Endodermal cell (in vitro differentiated cells): ENCODE measurements around the gene VPS33B. TPM values are rescaled to one million over a fixed set of nuclear protein-coding genes. Genes with fewer than 3 reads are reported as not detected.

Source experiments
- DNase-seq: peaks from one replicate; pipeline ENCODE4 v3.0.0-alpha.2; 2017
- H3K27ac ChIP-seq: 2 replicates; pipeline ENCODE4 v1.5.1; 2013; ENCODE audit warnings: mild to moderate bottlenecking, low read depth, low read length, moderate library complexity
- H3K27me3 ChIP-seq: 2 replicates; pipeline ENCODE4 v1.6.1; 2013; ENCODE audit warnings: mild to moderate bottlenecking, low read length, moderate library complexity; ENCODE audit not compliant: insufficient read depth, control insufficient read depth, poor library complexity, severe bottlenecking
- H3K36me3 ChIP-seq: 2 replicates; pipeline ENCODE4 v1.7.0; 2013; ENCODE audit warnings: mild to moderate bottlenecking, low read length, moderate library complexity; ENCODE audit not compliant: control insufficient read depth, insufficient read depth
- H3K4me1 ChIP-seq: one replicate; pipeline ENCODE4 v1.7.0; 2013; ENCODE audit warnings: low read length; ENCODE audit not compliant: control insufficient read depth, insufficient read depth
- H3K4me3 ChIP-seq: 2 replicates; pipeline ENCODE4 v1.5.1; 2013; ENCODE audit warnings: mild to moderate bottlenecking, low read length, moderate library complexity
- H3K9ac ChIP-seq: 2 replicates; pipeline ENCODE4 v1.6.1; 2013; ENCODE audit warnings: mild to moderate bottlenecking, low read length, moderate library complexity; ENCODE audit not compliant: poor library complexity, severe bottlenecking; ENCODE audit errors: extremely low read depth
- H3K9me3 ChIP-seq: 2 replicates; pipeline ENCODE4 v1.6.1; 2013; ENCODE audit warnings: mild to moderate bottlenecking, low read length, moderate library complexity; ENCODE audit not compliant: control insufficient read depth
- H3K27ac Mint-ChIP-seq: 2 replicates; pipeline ENCODE4 v1.8.0; 2020; ENCODE audit warnings: mixed read lengths
- H3K27me3 Mint-ChIP-seq: 2 replicates; pipeline ENCODE4 v1.8.0; 2021; ENCODE audit warnings: mild to moderate bottlenecking, mixed read lengths; ENCODE audit not compliant: insufficient read depth
- H3K36me3 Mint-ChIP-seq: 2 replicates; pipeline ENCODE4 v1.8.0; 2020; ENCODE audit warnings: low read depth, mixed read lengths
- H3K4me1 Mint-ChIP-seq: 2 replicates; pipeline ENCODE4 v1.8.0; 2020; ENCODE audit warnings: mixed read lengths
- H3K4me3 Mint-ChIP-seq: 2 replicates; pipeline ENCODE4 v1.8.0; 2020; ENCODE audit warnings: mild to moderate bottlenecking, moderate library complexity, mixed read lengths
- H3K9me3 Mint-ChIP-seq: 2 replicates; pipeline ENCODE4 v1.8.0; 2020; ENCODE audit warnings: mild to moderate bottlenecking, mixed read lengths
- CTCF ChIP-seq: fragments of 200-600 bp; sonication (generic); conservative IDR thresholded peaks from 2 replicates; pipeline ENCODE4 v1.5.0; 2021; ENCODE audit warnings: antibody characterized with exemption, mild to moderate bottlenecking
- WGBS, 2 experiments: methylation state at CpG; one replicate each; pipeline versions ENCODE4 v1.1.5 to v1.1.7; 2013; ENCODE audit warnings: missing lambda C conversion rate in 2 of 2, mixed read lengths in 1 of 2; ENCODE audit not compliant: insufficient coverage in 1 of 2, insufficient read length in 1 of 2; 5-methylcytosine and 5-hydroxymethylcytosine counted together
- total RNA-seq, 2 donors: library from RNA; stranded (reverse); fragmentation: NEBNext Ultra II Directional in 1 of 2; extraction: Animal tissue kit (Norgen Biotek cat#: 25700) in 1 of 2; gene quantifications; 2 replicates in 1 of 2; 3 replicates in 1 of 2; pipeline ENCODE4 v1.2.1, GENCODE V29; 2021

Gene VPS33B
- total RNA-seq, 2 donors from 2014 or later = 22.4 to 25.0 TPM

GRCh38 chr15:90972133-90972532, 50.3 kb downstream of the VPS33B start:
- H3K27me3 Mint-ChIP-seq = no peaks in the 10 kb centered on the region
- H3K4me1 Mint-ChIP-seq = no peaks in the 10 kb centered on the region
- 60 to 88% methylated on average over 1 to 3 of the region's 5 CpGs for WGBS, 2 experiments
- Histone ChIP-seq H3K27ac (no peak overlapping the region), H3K9me3 (no peaks in the 10 kb centered on the region), H3K9ac (no peak overlapping the region), H3K4me1 (no peaks in the 10 kb centered on the region), H3K36me3 (peaks cover 82% of the 10 kb centered on the region), H3K4me3 (no peak overlapping the region), H3K27me3 (no peaks in the 10 kb centered on the region)
- no peak for TF ChIP-seq CTCF
- no peak for DNase-seq
- no peak overlapping the region for H3K4me3 Mint-ChIP-seq
- H3K9me3 Mint-ChIP-seq = no peaks in the 10 kb centered on the region
- peaks cover 73% of the 10 kb centered on the region for H3K36me3 Mint-ChIP-seq
- H3K27ac Mint-ChIP-seq = no peak overlapping the region

GRCh38 chr15:90970274-90970673, 52.1 kb downstream of the VPS33B start:
- no peak overlapping the region for H3K27ac ChIP-seq
- no peaks in the 10 kb centered on the region for H3K27me3 ChIP-seq
- no peak overlapping the region for H3K4me3 Mint-ChIP-seq
- DNase-seq = no peak
- H3K9me3 Mint-ChIP-seq = no peaks in the 10 kb centered on the region
- 98 to 99% methylated on average over 7 of the region's 7 CpGs for WGBS, 2 experiments
- no peaks in the 10 kb centered on the region for H3K9me3 ChIP-seq
- no peak overlapping the region for H3K4me3 ChIP-seq
- peaks cover 81% of the 10 kb centered on the region for H3K36me3 ChIP-seq
- no peaks in the 10 kb centered on the region for H3K4me1 ChIP-seq
- H3K9ac ChIP-seq = no peak overlapping the region
- no peak overlapping the region for H3K27ac Mint-ChIP-seq
- peaks cover 72% of the 10 kb centered on the region for H3K36me3 Mint-ChIP-seq
- H3K27me3 Mint-ChIP-seq = no peaks in the 10 kb centered on the region
- TF ChIP-seq CTCF = no peak
- H3K4me1 Mint-ChIP-seq = no peaks in the 10 kb centered on the region

GRCh38 chr15:90968434-90968833, 54.0 kb downstream of the VPS33B start:
- no peaks in the 10 kb centered on the region for H3K27me3 ChIP-seq
- no peak for DNase-seq
- H3K4me1 Mint-ChIP-seq = no peaks in the 10 kb centered on the region
- peaks cover 66% of the 10 kb centered on the region for H3K36me3 Mint-ChIP-seq
- H3K4me3 Mint-ChIP-seq = no peak overlapping the region
- no peak overlapping the region for H3K27ac ChIP-seq
- H3K4me1 ChIP-seq = no peaks in the 10 kb centered on the region
- H3K36me3 ChIP-seq = peaks cover 78% of the 10 kb centered on the region
- H3K9me3 Mint-ChIP-seq = no peaks in the 10 kb centered on the region
- H3K9ac ChIP-seq = no peak overlapping the region
- no peak overlapping the region for H3K27ac Mint-ChIP-seq
- no peak for TF ChIP-seq CTCF
- no peak overlapping the region for H3K4me3 ChIP-seq
- WGBS, 2 experiments = 86 to 100% methylated on average over 1 of the region's 1 CpG
- no peaks in the 10 kb centered on the region for H3K27me3 Mint-ChIP-seq
- H3K9me3 ChIP-seq = no peaks in the 10 kb centered on the region
